Smooth muscle cell of bladder (primary cell): Measurements from ENCODE around the gene GRAMD1A. TPM values are rescaled to one million over a fixed set of nuclear protein-coding genes. Genes with fewer than 3 reads are reported as not detected.

Experiments
- total RNA-seq: library from RNA; depleted of rRNA; stranded (reverse); fragments of >200 nt; gene quantifications from 2 replicates; pipeline ENCODE4 v1.2.3, GENCODE V29; 2014

Gene GRAMD1A
- 22.7 and 24.0 TPM in 2 replicates for total RNA-seq

GRCh38 chr19:34999498-35000337 lies at the start of gene GRAMD1A:
Gene GRAMD1A, plus strand, starts transcription at chr19:35000323. Its CDS starts 156 bp downstream, at chr19:35000479.

DNA sequence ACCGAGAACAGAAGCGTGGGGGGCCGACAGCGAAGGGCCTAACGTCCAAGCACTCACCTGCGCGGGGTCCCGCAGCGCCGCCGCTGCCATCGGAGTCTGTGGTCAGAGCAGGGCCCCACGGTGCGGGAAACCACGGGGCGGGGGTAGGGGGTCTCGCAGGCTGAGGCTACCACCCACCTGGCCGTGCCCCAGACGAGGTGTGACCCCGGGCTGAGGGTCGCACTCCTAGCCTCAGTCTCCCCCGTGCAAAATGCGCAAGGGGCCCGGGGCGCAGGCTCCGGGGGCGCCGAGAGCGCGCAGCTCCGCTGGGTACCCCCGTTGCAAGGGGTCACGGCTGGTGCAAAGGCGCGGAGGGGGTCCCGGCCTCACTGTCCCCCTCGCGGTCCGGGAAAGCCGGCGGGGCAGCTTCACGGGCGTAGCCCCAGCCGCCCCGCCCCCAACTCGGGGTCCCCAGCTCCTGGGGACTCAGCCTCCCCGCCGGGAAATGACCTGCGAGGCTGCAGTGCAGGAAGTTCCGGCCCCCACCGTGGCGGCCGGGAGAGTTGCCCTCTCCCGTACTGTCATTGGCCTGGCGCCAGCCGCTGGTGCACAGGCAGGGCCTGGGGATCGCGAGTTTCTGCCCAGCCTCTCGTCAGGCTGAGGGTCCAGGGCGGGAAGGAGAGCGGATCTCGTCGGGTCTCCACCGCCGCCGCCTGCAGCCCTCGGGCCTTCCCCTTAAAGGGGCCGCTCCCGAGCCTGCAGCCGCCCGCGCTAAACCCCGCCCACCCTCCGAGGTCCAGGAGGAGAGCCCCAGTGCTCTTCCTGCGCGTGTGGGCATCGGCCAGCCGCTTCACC lies 36.3 kb upstream of the GRAMD1A start, which contains the start of gene ZNF792:
Gene ZNF792 (minus strand): TSS at position 657 of the 834 bp plus-strand sequence. CDS start 567 bp downstream, at position 90.

DNA sequence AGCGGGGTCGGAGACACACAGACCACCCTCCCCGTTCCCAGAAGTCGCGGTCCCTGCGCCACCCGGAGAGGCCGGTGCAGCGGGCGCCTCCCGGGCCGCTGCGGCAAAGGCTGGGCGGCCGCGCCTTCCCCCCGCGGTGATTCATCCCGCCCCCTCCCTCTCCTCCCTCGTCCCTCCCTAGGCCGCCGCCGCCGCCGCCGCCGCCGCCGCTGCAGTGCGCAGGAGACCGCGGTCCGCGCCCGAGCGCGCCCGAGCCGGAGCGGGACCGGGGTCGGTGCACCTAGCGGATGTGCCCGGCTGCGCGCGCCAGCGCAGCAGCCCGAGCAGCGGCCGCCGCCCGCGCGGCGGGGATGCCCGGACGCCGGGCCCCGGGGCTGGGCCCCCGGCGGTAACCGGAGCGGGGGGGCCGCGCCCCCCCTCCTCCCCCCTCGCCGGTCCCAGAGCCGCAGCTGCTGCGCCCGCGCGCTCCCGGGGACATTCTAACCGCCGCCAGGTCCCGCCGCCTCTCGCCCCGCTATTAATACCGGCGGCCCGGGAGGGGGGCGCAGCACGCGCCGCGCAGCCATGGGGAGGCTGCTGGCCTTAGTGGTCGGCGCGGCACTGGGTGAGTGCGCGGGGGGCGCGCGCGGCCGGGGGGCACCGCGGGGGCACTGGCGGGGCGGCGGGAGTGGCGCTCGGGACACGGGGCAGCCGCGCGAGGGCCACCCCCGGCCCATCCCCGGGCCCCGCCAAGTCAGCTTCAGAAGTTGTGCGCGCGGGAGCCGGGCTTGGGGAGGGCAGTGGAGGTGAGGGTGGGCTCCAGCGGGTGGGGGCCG lies 30.3 kb downstream of the GRAMD1A start, which contains the start of gene SCN1B:
Gene SCN1B (plus strand): TSS at position 214 of the 815 bp plus-strand sequence. CDS start 351 bp downstream, at position 565.

GRCh38 chr19:35041548-35042055 lies 41.5 kb downstream of the GRAMD1A start, which contains the start of gene HPN:
Gene HPN, plus strand, starts transcription at chr19:35041721. Its CDS starts 786 bp downstream, at chr19:35042507.

Other genes with a start within 250 kb of the GRAMD1A start
- gene ZNF599, start 227.1 kb upstream of the GRAMD1A start, total RNA-seq, result 4.7 and 5.3 TPM in 2 replicates
- gene ZNF30, start 73.4 kb upstream of the GRAMD1A start, total RNA-seq, result 2.2 and 2.3 TPM in 2 replicates
- 3.7 and 4.2 TPM in 2 replicates for gene ZNF792, start 36.1 kb upstream of the GRAMD1A start, total RNA-seq
- gene SCN1B, start 30.1 kb downstream of the GRAMD1A start, total RNA-seq, result 6.0 and 8.1 TPM in 2 replicates
- under 0.01 and 0.18 TPM in 2 replicates for gene HPN, start 41.4 kb downstream of the GRAMD1A start, total RNA-seq
- 0.37 TPM in 1 of 2 replicates, not detected in the other for gene FXYD3, start 115.5 kb downstream of the GRAMD1A start, total RNA-seq
- gene LGI4, start 134.7 kb downstream of the GRAMD1A start, total RNA-seq, result 0.28 and 0.46 TPM in 2 replicates
- gene FXYD1, start 138.5 kb downstream of the GRAMD1A start, total RNA-seq, result 2.4 and 2.6 TPM in 2 replicates
- not detected in 2 replicates for gene FXYD7, start 142.9 kb downstream of the GRAMD1A start, total RNA-seq
- gene FXYD5, start 154.4 kb downstream of the GRAMD1A start, total RNA-seq, result 24.1 and 24.6 TPM in 2 replicates
- gene FAM187B, start 228.4 kb downstream of the GRAMD1A start, total RNA-seq, result not detected in 2 replicates
- gene LSR, start 248.7 kb downstream of the GRAMD1A start, total RNA-seq, result 0.28 and 0.55 TPM in 2 replicates